ENCODE measurements around the gene PPP1R2C.

GRCh38 chrX:42825201-42825600, 47.2 kb upstream of the PPP1R2C start:
- TF ChIP-seq GLIS3 (CRISPR knock-in tag; IDR thresholded peaks at IDR 0.05) (no peak), TCF4 (CRISPR knock-in tag; IDR thresholded peaks at IDR 0.05; ENCODE audit: borderline replicate concordance) (no peak), PATZ1 (CRISPR knock-in tag; IDR thresholded peaks at IDR 0.05; ENCODE audit: borderline replicate concordance) (no peak)
